ENCODE data around the gene PTGER1. TPM values are rescaled to one million over a fixed set of nuclear protein-coding genes. Genes with fewer than 3 reads are reported as not detected.
A peak's percentile ranks its signal among the peaks of the same experiment; 100 is the strongest.

Gene PTGER1, protein sequence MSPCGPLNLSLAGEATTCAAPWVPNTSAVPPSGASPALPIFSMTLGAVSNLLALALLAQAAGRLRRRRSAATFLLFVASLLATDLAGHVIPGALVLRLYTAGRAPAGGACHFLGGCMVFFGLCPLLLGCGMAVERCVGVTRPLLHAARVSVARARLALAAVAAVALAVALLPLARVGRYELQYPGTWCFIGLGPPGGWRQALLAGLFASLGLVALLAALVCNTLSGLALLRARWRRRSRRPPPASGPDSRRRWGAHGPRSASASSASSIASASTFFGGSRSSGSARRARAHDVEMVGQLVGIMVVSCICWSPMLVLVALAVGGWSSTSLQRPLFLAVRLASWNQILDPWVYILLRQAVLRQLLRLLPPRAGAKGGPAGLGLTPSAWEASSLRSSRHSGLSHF
- 0.60 and 2.8 TPM in 2 replicates for total RNA-seq
- 3.5 and 7.6 TPM in 2 replicates for polyA plus RNA-seq

DNA sequence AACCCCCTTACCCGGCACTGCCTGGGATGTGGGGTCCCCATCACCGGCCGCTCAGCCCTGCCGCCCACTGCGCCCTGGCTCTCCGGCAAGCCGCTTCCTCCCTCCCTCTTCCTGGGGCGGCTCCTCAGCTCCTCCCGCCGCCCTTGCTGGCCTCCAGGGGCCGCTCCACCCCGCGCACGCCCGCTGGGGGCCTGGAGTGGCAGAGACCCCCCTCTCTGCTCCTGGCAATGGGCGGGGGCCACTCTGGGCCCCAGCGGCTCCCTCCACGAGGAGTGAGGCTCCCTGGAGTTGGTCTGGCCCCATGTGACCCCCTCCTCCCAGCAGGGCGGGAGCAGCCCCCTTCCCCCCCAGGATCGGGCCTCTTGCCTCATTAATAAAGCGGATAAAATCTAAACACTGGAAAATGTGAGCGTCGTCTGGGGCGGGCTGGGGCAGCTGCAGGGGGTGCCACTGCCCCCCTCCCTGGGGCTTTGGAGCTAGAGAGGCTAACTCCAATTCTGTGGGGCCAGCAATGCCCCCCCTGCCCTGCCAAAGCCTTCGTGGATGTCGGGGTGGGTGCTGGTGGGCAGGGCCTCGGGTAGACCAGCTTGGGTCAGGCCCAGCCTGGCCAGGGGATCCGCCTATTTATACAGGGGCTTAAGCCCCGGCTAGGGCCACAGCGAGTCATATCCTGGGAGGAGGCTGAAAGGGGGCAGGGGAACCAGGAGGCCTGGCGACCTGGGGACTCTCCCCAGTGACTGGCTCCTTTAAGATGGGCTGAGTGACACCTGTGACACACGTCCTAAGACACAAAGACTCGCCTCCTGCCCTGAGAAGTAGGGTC, at the start of gene PTGER1:
Gene PTGER1, minus strand, starts transcription at position 104 of the 823 bp plus-strand sequence. CDS start 1,034 bp downstream, outside the sequence.
- Histone ChIP-seq H3K4me3 (no peak within 1 kb of the TSS), H2AFZ (no peak within 1 kb of the TSS), H3K27ac (peak within 1 kb of the TSS; percentile 73)

DNA sequence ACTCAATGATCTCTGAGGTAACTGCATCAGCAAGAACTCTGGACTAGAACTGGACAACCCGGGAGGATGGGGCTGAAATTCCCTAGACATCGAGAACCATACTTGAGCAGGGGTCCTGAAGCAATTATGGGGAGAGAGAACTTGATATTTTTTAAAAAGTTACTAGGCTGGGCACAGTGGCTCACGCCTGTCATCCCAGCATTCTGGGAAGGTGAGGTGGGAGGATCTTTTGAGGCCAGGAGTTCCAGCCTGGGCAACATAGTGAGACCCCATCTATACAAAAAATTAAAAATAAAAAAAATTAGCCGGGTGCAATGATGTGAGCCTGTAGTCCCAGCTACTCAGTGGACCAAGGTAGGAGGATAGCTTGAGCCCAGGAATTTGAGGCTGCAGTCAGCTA, 45.4 kb upstream of the PTGER1 start:
- Histone ChIP-seq H3K79me2 (peaks cover 25% of the 10 kb centered on the region), H3K4me2 (no peak overlapping the region), H3K36me3 (replicated peaks; ENCODE audit: insufficient read depth, low read depth) (no peaks in the 10 kb centered on the region), H2AFZ (no peak overlapping the region), H3K27me3 (no peaks in the 10 kb centered on the region), H3K4me3 (no peak overlapping the region), H3K27ac (peak overlapping the region; percentile 90), H4K20me1 (ENCODE audit: insufficient read depth, poor library complexity, severe bottlenecking) (peaks cover 21% of the 10 kb centered on the region), H3K9me3 (ENCODE audit: low read depth) (no peaks in the 10 kb centered on the region), H3K9me2 (replicated peaks; ENCODE audit: insufficient read depth) (no peaks in the 10 kb centered on the region), H3K4me1 (ENCODE audit: insufficient read depth) (peaks cover 10% of the 10 kb centered on the region)
- WGBS (ENCODE audit: low lambda C conversion rate, missing lambda C conversion rate), result 91% methylated on average over 4 of the region's 4 CpGs
- TF ChIP-seq, protein P1, sequence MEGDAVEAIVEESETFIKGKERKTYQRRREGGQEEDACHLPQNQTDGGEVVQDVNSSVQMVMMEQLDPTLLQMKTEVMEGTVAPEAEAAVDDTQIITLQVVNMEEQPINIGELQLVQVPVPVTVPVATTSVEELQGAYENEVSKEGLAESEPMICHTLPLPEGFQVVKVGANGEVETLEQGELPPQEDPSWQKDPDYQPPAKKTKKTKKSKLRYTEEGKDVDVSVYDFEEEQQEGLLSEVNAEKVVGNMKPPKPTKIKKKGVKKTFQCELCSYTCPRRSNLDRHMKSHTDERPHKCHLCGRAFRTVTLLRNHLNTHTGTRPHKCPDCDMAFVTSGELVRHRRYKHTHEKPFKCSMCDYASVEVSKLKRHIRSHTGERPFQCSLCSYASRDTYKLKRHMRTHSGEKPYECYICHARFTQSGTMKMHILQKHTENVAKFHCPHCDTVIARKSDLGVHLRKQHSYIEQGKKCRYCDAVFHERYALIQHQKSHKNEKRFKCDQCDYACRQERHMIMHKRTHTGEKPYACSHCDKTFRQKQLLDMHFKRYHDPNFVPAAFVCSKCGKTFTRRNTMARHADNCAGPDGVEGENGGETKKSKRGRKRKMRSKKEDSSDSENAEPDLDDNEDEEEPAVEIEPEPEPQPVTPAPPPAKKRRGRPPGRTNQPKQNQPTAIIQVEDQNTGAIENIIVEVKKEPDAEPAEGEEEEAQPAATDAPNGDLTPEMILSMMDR (IDR thresholded peaks at IDR 0.05; ENCODE audit: poor library complexity), result no peak
- TF ChIP-seq EZH2 (IDR thresholded peaks at IDR 0.05; ENCODE audit: borderline replicate concordance) (no peak), EZH2phosphoT487 (IDR thresholded peaks at IDR 0.05; ENCODE audit: low read depth, severe bottlenecking, unreplicated experiment) (no peak)
- no peak for DNase-seq (ENCODE audit: low spot score)

More for the DNA sequence above, at the start of gene PTGER1:
- no peaks in the 10 kb centered on the region for H3K9me3 ChIP-seq (ENCODE audit: low read depth)
- no peak for TF ChIP-seq EZH2phosphoT487 (IDR thresholded peaks at IDR 0.05; ENCODE audit: low read depth, severe bottlenecking, unreplicated experiment)
- no peak for TF ChIP-seq EZH2 (IDR thresholded peaks at IDR 0.05; ENCODE audit: borderline replicate concordance)
- TF ChIP-seq, protein P1 (IDR thresholded peaks at IDR 0.05; ENCODE audit: poor library complexity), result peak; percentile 42
- peak within 1 kb of the TSS; percentile 70 for H3K4me2 ChIP-seq
- H3K4me1 ChIP-seq (ENCODE audit: insufficient read depth), result peaks cover 37% of the 10 kb centered on the region
- no peaks in the 10 kb centered on the region for H3K27me3 ChIP-seq
- peaks cover 4% of the 10 kb centered on the region for H3K36me3 ChIP-seq (replicated peaks; ENCODE audit: insufficient read depth, low read depth)
- WGBS (ENCODE audit: low lambda C conversion rate, missing lambda C conversion rate), result 20% methylated on average over 25 of the region's 33 CpGs
- no peaks in the 10 kb centered on the region for H4K20me1 ChIP-seq (ENCODE audit: insufficient read depth, poor library complexity, severe bottlenecking)
- H3K79me2 ChIP-seq, result no peaks in the 10 kb centered on the region
- H3K9me2 ChIP-seq (replicated peaks; ENCODE audit: insufficient read depth), result no peaks in the 10 kb centered on the region
- peak; percentile 74 for DNase-seq (ENCODE audit: low spot score)

DNA sequence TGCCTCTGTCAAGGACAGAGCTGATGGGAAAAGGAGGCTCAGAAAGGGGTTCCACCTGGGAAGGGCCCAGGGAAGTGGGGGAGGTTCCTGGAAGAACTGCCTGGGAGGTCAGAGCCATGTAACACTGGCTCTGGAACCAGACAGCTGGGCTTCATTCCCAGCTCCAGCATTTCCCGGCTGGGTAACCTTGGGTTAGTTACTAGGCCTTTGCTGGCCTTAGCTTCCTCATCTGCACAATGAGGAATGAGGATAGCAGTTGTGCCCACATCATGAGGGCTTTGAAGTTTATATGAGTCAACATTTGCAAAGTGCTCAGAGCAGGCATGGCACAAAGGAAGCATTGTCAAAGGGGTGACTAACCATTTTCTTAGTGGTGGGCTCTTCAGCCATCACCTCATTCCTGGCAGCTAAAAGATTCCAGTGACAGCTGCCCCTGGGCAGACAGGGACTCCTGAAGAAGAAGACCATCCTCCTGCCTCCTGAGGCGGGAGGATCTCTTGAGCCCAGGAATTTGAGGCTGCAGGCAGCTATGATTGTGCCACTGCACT, 44.8 kb upstream of the PTGER1 start:
- H3K36me3 ChIP-seq (replicated peaks; ENCODE audit: insufficient read depth, low read depth), result peaks cover 2% of the 10 kb centered on the region
- H4K20me1 ChIP-seq (ENCODE audit: insufficient read depth, poor library complexity, severe bottlenecking), result peaks cover 27% of the 10 kb centered on the region
- peaks cover 31% of the 10 kb centered on the region for H3K79me2 ChIP-seq
- no peak overlapping the region for H3K4me2 ChIP-seq
- 65% methylated on average over 2 of the region's 2 CpGs for WGBS (ENCODE audit: low lambda C conversion rate, missing lambda C conversion rate)
- H2AFZ ChIP-seq, result no peak overlapping the region
- H3K27me3 ChIP-seq, result no peaks in the 10 kb centered on the region
- H3K4me1 ChIP-seq (ENCODE audit: insufficient read depth), result peaks cover 16% of the 10 kb centered on the region
- no peaks in the 10 kb centered on the region for H3K9me3 ChIP-seq (ENCODE audit: low read depth)
- TF ChIP-seq EZH2 (IDR thresholded peaks at IDR 0.05; ENCODE audit: borderline replicate concordance) (no peak), EZH2phosphoT487 (IDR thresholded peaks at IDR 0.05; ENCODE audit: low read depth, severe bottlenecking, unreplicated experiment) (no peak)
- TF ChIP-seq, protein P1 (IDR thresholded peaks at IDR 0.05; ENCODE audit: poor library complexity), result no peak
- H3K9me2 ChIP-seq (replicated peaks; ENCODE audit: insufficient read depth), result no peaks in the 10 kb centered on the region
- DNase-seq (ENCODE audit: low spot score), result no peak
- peak overlapping the region; percentile 90 for H3K27ac ChIP-seq
- H3K4me3 ChIP-seq, result no peak overlapping the region
